ENCODE data around the gene LHX3.

LHX3 gene

GRCh38 chr9:136209232-136209631, 4.3 kb upstream of the LHX3 start:
- DNase-seq (ENCODE audit: low read depth in 2 of 2, low spot score in 1 of 2), result no peak

GRCh38 chr9:136208675-136209074, 3.7 kb upstream of the LHX3 start:
- DNase-seq (ENCODE audit: low read depth in 2 of 2, low spot score in 1 of 2), result no peak

- DNase-seq (ENCODE audit: low read depth in 2 of 2, low spot score in 1 of 2), result no peak
These were observed 2.7 kb upstream of the LHX3 start for GRCh38 chr9:136207616-136208015.

GRCh38 chr9:136206602-136207275, 1.8 kb upstream of the LHX3 start:
- no peak for DNase-seq (ENCODE audit: low read depth in 2 of 2, low spot score in 1 of 2)

- DNase-seq (ENCODE audit: low read depth in 2 of 2, low spot score in 1 of 2), result no peak
These were observed 722 bp upstream of the LHX3 start for GRCh38 chr9:136205707-136205992.

- DNase-seq (ENCODE audit: low read depth in 2 of 2, low spot score in 1 of 2), result no peak
These were observed 653 bp downstream of the LHX3 start for GRCh38 chr9:136204145-136204805.

GRCh38 chr9:136203408-136204144, 1.4 kb downstream of the LHX3 start:
- no peak for DNase-seq (ENCODE audit: low read depth in 2 of 2, low spot score in 1 of 2)

GRCh38 chr9:136202454-136203407, 2.2 kb downstream of the LHX3 start:
- no peak for DNase-seq (ENCODE audit: low read depth in 2 of 2, low spot score in 1 of 2)

GRCh38 chr9:136201609-136202453, 3.1 kb downstream of the LHX3 start:
- DNase-seq (ENCODE audit: low read depth in 2 of 2, low spot score in 1 of 2), result no peak

GRCh38 chr9:136201174-136201573, 3.8 kb downstream of the LHX3 start:
- no peak for DNase-seq (ENCODE audit: low read depth in 2 of 2, low spot score in 1 of 2)

- no peak for DNase-seq (ENCODE audit: low read depth in 2 of 2, low spot score in 1 of 2)
These were observed 4.5 kb downstream of the LHX3 start for GRCh38 chr9:136200424-136200823.

GRCh38 chr9:136199391-136200288, 5.3 kb downstream of the LHX3 start:
- no peak for DNase-seq (ENCODE audit: low read depth in 2 of 2, low spot score in 1 of 2)

GRCh38 chr9:136198605-136199083, 6.3 kb downstream of the LHX3 start:
- DNase-seq (ENCODE audit: low read depth in 2 of 2, low spot score in 1 of 2), result no peak

GRCh38 chr9:136197930-136198604, 6.9 kb downstream of the LHX3 start:
- no peak for DNase-seq (ENCODE audit: low read depth in 2 of 2, low spot score in 1 of 2)

GRCh38 chr9:136197084-136197875, 7.6 kb downstream of the LHX3 start:
- no peak for DNase-seq (ENCODE audit: low read depth in 2 of 2, low spot score in 1 of 2)

GRCh38 chr9:136196404-136197083, 8.4 kb downstream of the LHX3 start:
- no peak for DNase-seq (ENCODE audit: low read depth in 2 of 2, low spot score in 1 of 2)

GRCh38 chr9:136194540-136194939, 10.4 kb downstream of the LHX3 start:
- DNase-seq (ENCODE audit: low read depth in 2 of 2, low spot score in 1 of 2), result no peak

Measured in stimulated activated CD8-positive, alpha-beta memory T cell treated with anti-CD3 and anti-CD28 coated beads, Interleukin-4, amount 100 ng/mL, for 1 hour (primary cell).